HCT116 (cell line): ENCODE measurements around the gene FMO5. TPM values are rescaled to one million over a fixed set of nuclear protein-coding genes. Genes with fewer than 3 reads are reported as not detected.

Source experiments
- ATAC-seq: fragments of 200-7000 bp; cut with Tn5 transposase; 2 replicates; pipeline ENCODE4 v1.9.1; 2020; ENCODE audit warnings: mild to moderate bottlenecking, moderate library complexity
- BruUV-seq: library from RNA; stranded (reverse); fragments of 400-500 nt; replicated peaks from 2 replicates; lab custom pipeline; 2021; lab: Mats Ljungman, UMichigan
- CTCF ChIA-PET: fragments of 300-600 bp; sonication (Branson Sonifier 250); formaldehyde crosslinking; loops from one replicate; lab custom pipeline; 2021; ENCODE audit warnings: antibody characterized with exemption; lab: Charles Lee
- POLR2A ChIA-PET: fragments of 300-600, 350-600 bp; sonication (Branson Sonifier 250); formaldehyde crosslinking; loops from one replicate; lab custom pipeline; 2021; ENCODE audit warnings: antibody characterized with exemption; lab: Charles Lee
- RAD21 ChIA-PET, 2 experiments: fragments of 300-600 bp; sonication (Branson Sonifier 250); formaldehyde crosslinking; loops; one replicate each; lab custom pipeline; 2023; ENCODE audit warnings: low total read pairs in 2 of 2; ENCODE audit not compliant: uncharacterized antibody in 2 of 2, unreplicated experiment in 2 of 2, low non-redundant PET in 1 of 2; lab: Charles Lee
- DNase-seq: peaks from one replicate; pipeline ENCODE4 v3.0.0-alpha.2; 2010; ENCODE audit warnings: low read depth, low spot score
- H2AFZ ChIP-seq: fragments of 200-600 bp; shearing (Covaris generic), sonication (generic); 2 replicates; pipeline ENCODE4 v1.6.1; 2017; ENCODE audit warnings: low read depth, mixed run types, mixed read lengths, antibody characterized with exemption, low read length; ENCODE audit not compliant: poor library complexity, severe bottlenecking
- H3K27ac ChIP-seq: 2 replicates; pipeline ENCODE4 v1.5.1; 2012; ENCODE audit warnings: low read depth, low read length
- H3K27me3 ChIP-seq: fragments of 200-600 bp; sonication (generic); 2 replicates; pipeline ENCODE4 v1.6.1; 2016; ENCODE audit warnings: mixed run types, low read length, mixed read lengths; ENCODE audit not compliant: insufficient read depth
- H3K36me3 ChIP-seq, 2 experiments: fragments of 200-500 bp in 1 of 2; fragments of 200-600 bp in 1 of 2; sonication (Bioruptor generic) in 1 of 2; sonication (generic) in 1 of 2; 2 replicates each; pipeline versions ENCODE4 v1.5.1 to v1.6.1; 2014 to 2016; ENCODE audit warnings: low read length in 2 of 2, inconsistent platforms in 1 of 2, mixed read lengths in 1 of 2, mixed run types in 1 of 2; ENCODE audit not compliant: insufficient read depth in 2 of 2, control insufficient read depth in 1 of 2
- H3K4me1 ChIP-seq, 2 experiments: fragments of 200-600 bp in 1 of 2; sonication (generic) in 1 of 2; 2 replicates each; pipeline versions ENCODE4 v1.5.1 to v1.6.1; 2012 to 2017; ENCODE audit warnings: low read length in 2 of 2, inconsistent platforms in 1 of 2, mild to moderate bottlenecking in 1 of 2, mixed read lengths in 1 of 2, mixed run types in 1 of 2, moderate library complexity in 1 of 2; ENCODE audit not compliant: insufficient read depth in 2 of 2, control insufficient read depth in 1 of 2
- H3K4me2 ChIP-seq: fragments of 200-600 bp; sonication (generic); 2 replicates; pipeline ENCODE4 v1.6.1; 2017; ENCODE audit warnings: mixed run types, low read length, mixed read lengths
- H3K4me3 ChIP-seq, 2 experiments: fragments of 200-600 bp in 1 of 2; sonication (generic) in 1 of 2; replicated peaks in 1 of 2; 2 replicates each; pipeline ENCODE4 v1.5.1; 2011 to 2016; ENCODE audit warnings: low read length in 2 of 2, control low read depth in 1 of 2, low read depth in 1 of 2, mild to moderate bottlenecking in 1 of 2, mixed read lengths in 1 of 2, mixed run types in 1 of 2
- H3K79me2 ChIP-seq: fragments of 200-600 bp; sonication (generic); 2 replicates; pipeline ENCODE4 v1.6.1; 2017; ENCODE audit warnings: mild to moderate bottlenecking, mixed run types, low read length, moderate library complexity, mixed read lengths; ENCODE audit not compliant: insufficient read depth
- H3K9ac ChIP-seq: fragments of 200-600 bp; sonication (generic); 2 replicates; pipeline ENCODE4 v1.6.1; 2016; ENCODE audit warnings: low read length, mixed read lengths
- H3K9me2 ChIP-seq: fragments of 200-600 bp; sonication (generic), shearing (Covaris generic); 2 replicates; pipeline ENCODE4 v1.6.1; 2017; ENCODE audit warnings: mixed run types, mild to moderate bottlenecking, moderate library complexity; ENCODE audit not compliant: insufficient read depth
- H3K9me3 ChIP-seq, 2 experiments: fragments of 200-500 bp in 1 of 2; fragments of 200-600 bp in 1 of 2; sonication (Bioruptor generic) in 1 of 2; sonication (generic) in 1 of 2; 2 replicates each; pipeline ENCODE4 v1.6.1; 2014 to 2017; ENCODE audit warnings: low read length in 2 of 2, mixed read lengths in 2 of 2, inconsistent platforms in 1 of 2, low read depth in 1 of 2, mild to moderate bottlenecking in 1 of 2, mixed run types in 1 of 2, moderate library complexity in 1 of 2; ENCODE audit not compliant: control insufficient read depth in 1 of 2, insufficient read depth in 1 of 2
- H4K20me1 ChIP-seq: fragments of 200-600 bp; sonication (generic), shearing (Covaris generic); 2 replicates; pipeline ENCODE4 v1.6.1; 2017; ENCODE audit warnings: mixed run types, mild to moderate bottlenecking, moderate library complexity; ENCODE audit not compliant: insufficient read depth
- CBX3 ChIP-seq: IDR thresholded peaks from 2 replicates; pipeline ENCODE4 v1.6.1; 2012; ENCODE audit warnings: low read depth
- CEBPB ChIP-seq: IDR thresholded peaks from 2 replicates; pipeline ENCODE4 v1.6.1; 2012; ENCODE audit warnings: low read depth
- EGR1 ChIP-seq: IDR thresholded peaks from 2 replicates; pipeline ENCODE4 v1.6.1; 2012; ENCODE audit warnings: low read depth
- JUND ChIP-seq: IDR thresholded peaks from 2 replicates; pipeline ENCODE4 v1.6.1; 2012
- RAD21 ChIP-seq: IDR thresholded peaks from 2 replicates; pipeline ENCODE4 v1.6.1; 2012; ENCODE audit warnings: low read depth, mild to moderate bottlenecking
- SIN3A ChIP-seq: IDR thresholded peaks from 2 replicates; pipeline ENCODE4 v1.6.1; 2012; ENCODE audit warnings: low read depth
- SP1 ChIP-seq: IDR thresholded peaks from 2 replicates; pipeline ENCODE4 v1.6.1; 2012; ENCODE audit warnings: low read depth
- SRF ChIP-seq: IDR thresholded peaks from 2 replicates; pipeline ENCODE4 v1.6.1; 2012; ENCODE audit warnings: low read depth
- TCF7L2 ChIP-seq: IDR thresholded peaks from 2 replicates; pipeline ENCODE4 v1.7.0; 2011; ENCODE audit warnings: borderline replicate concordance, inconsistent platforms; ENCODE audit not compliant: insufficient read depth, insufficient read length; ENCODE audit errors: extremely low read depth
- YY1 ChIP-seq: IDR thresholded peaks from 2 replicates; pipeline ENCODE4 v1.6.1; 2011; ENCODE audit warnings: low read length, low read depth, moderate library complexity, mild to moderate bottlenecking; ENCODE audit not compliant: insufficient replicate concordance; ENCODE audit errors: extremely low read depth
- ZFX ChIP-seq: fragments of 450-650 bp; IDR thresholded peaks from 2 replicates; pipeline ENCODE4 v1.6.1; 2017
- ZNF274 ChIP-seq: fragments of 200-500 bp; sonication (Bioruptor generic); IDR thresholded peaks from 2 replicates; pipeline ENCODE4 v1.6.1; 2014; ENCODE audit warnings: mild to moderate bottlenecking, low read depth, low read length, inconsistent platforms
- intact Hi-C: fragments of 100-400 bp; cut with micrococcal nuclease; formaldehyde crosslinking; loops from 2 replicates; pipeline ENCODE4 v1.10.0; 2022
- total RNA-seq: library from RNA; stranded (reverse); gene quantifications from one replicate; pipeline ENCODE4 v1.2.1, GENCODE V29; 2021; ENCODE audit not compliant: unreplicated experiment
- TF ChIP-seq, protein P1 (sequence below): IDR thresholded peaks from 2 replicates; pipeline ENCODE4 v1.6.1; 2012
- TF ChIP-seq, protein P2 (sequence below), 3 experiments: fragments of 200-600 bp in 1 of 3; sonication (generic) in 1 of 3; IDR thresholded peaks in 2 of 3; conservative IDR thresholded peaks in 1 of 3; 2 replicates each; pipeline ENCODE4 v1.5.1; 2012 to 2017; ENCODE audit warnings: low read depth in 2 of 3, low read length in 2 of 3, antibody characterized with exemption in 1 of 3, borderline replicate concordance in 1 of 3, control low read depth in 1 of 3, mild to moderate bottlenecking in 1 of 3, mixed read lengths in 1 of 3, mixed run types in 1 of 3, moderate library complexity in 1 of 3; ENCODE audit not compliant: insufficient read depth in 1 of 3
- TF ChIP-seq, protein P3 (sequence below): IDR thresholded peaks from 2 replicates; pipeline ENCODE4 v1.6.1; 2011; ENCODE audit warnings: mild to moderate bottlenecking, low read length, moderate library complexity; ENCODE audit not compliant: insufficient replicate concordance; ENCODE audit errors: extremely low read depth
- TF ChIP-seq, protein P4 (sequence below): IDR thresholded peaks from 2 replicates; pipeline ENCODE4 v1.6.1; 2012

The FMO5 gene
- total RNA-seq, 1 experiment from 2014 or later = 0.27 TPM

DNA sequence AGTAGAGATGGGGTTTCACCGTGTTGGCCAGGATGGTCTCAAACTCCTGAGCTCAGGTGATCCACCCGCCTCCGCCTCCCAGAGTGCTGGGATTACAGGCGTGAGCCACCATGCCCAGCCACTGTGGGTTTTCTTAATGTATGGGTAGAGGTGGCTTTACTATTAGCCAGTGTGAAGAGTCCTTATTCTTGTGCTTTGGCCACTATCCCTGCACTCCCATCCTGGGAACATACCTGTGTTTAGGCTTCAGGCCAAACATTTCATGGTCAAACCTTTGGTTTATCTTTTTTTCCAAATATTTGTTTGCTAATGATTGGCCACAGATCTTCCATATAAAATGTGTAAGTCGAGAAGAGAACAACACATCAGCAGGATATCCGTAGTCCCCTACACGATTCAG lies 16.5 kb downstream of the FMO5 start:
- H4K20me1 ChIP-seq = no peaks in the 10 kb centered on the region
- no peak for ATAC-seq
- ChIA-PET CTCF (no interaction called here), POLR2A (no interaction called here), RAD21 (no interaction called here)
- H3K9me2 ChIP-seq = no peaks in the 10 kb centered on the region
- no peak for DNase-seq
- H3K79me2 ChIP-seq = no peaks in the 10 kb centered on the region
- H3K9me3 ChIP-seq = no peaks in the 10 kb centered on the region
- H3K9ac ChIP-seq = no peak overlapping the region
- no peak overlapping the region for H3K27ac ChIP-seq
- intact Hi-C loops = no loop called here
- BruUV-seq = no TSS peak
- no peaks in the 10 kb centered on the region for H3K4me1 ChIP-seq
- TF ChIP-seq, protein P1, sequence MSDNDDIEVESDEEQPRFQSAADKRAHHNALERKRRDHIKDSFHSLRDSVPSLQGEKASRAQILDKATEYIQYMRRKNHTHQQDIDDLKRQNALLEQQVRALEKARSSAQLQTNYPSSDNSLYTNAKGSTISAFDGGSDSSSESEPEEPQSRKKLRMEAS = no peak
- TF ChIP-seq YY1 (no peak), JUND (no peak), ZFX (no peak), EGR1 (no peak)
- H2AFZ ChIP-seq = no peak overlapping the region
- H3K36me3 ChIP-seq = no peaks in the 10 kb centered on the region
- no peak overlapping the region for H3K4me3 ChIP-seq
- no peak overlapping the region for H3K4me2 ChIP-seq
- H3K27me3 ChIP-seq = no peaks in the 10 kb centered on the region

DNA sequence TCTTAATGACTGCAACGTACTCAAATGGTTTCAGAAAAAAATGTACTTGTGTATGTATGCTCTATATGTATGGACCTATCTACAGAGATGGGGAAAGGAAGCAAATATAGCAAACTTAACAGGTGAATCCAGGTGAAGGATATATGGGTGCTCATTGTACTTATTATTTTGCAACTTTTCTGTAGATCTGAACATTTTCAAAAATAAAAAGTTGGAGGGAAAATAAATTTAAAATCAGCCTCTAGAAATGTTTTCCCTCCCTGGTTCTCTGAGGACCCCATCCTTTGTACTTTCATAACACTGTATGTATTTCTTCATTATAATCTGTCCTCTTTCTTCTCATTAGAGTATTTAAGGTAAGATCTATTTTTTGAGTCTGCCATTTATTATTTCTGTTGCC lies 17.9 kb downstream of the FMO5 start:
- ATAC-seq (no peak), DNase-seq (no peak)
- POLR2A ChIA-PET = no interaction called here
- TF ChIP-seq SP1 = no peak
- TF ChIP-seq, protein P2, sequence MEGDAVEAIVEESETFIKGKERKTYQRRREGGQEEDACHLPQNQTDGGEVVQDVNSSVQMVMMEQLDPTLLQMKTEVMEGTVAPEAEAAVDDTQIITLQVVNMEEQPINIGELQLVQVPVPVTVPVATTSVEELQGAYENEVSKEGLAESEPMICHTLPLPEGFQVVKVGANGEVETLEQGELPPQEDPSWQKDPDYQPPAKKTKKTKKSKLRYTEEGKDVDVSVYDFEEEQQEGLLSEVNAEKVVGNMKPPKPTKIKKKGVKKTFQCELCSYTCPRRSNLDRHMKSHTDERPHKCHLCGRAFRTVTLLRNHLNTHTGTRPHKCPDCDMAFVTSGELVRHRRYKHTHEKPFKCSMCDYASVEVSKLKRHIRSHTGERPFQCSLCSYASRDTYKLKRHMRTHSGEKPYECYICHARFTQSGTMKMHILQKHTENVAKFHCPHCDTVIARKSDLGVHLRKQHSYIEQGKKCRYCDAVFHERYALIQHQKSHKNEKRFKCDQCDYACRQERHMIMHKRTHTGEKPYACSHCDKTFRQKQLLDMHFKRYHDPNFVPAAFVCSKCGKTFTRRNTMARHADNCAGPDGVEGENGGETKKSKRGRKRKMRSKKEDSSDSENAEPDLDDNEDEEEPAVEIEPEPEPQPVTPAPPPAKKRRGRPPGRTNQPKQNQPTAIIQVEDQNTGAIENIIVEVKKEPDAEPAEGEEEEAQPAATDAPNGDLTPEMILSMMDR (IDR thresholded peaks at IDR 0.05 in 2 of 3, conservative IDR thresholded peaks at IDR 0.05 in 1 of 3; ENCODE audit: borderline replicate concordance in 1 of 3, insufficient read depth in 1 of 3, low read depth in 2 of 3, low read length in 2 of 3) = no peak
- TF ChIP-seq CEBPB = no peak
- TF ChIP-seq, protein P3, sequence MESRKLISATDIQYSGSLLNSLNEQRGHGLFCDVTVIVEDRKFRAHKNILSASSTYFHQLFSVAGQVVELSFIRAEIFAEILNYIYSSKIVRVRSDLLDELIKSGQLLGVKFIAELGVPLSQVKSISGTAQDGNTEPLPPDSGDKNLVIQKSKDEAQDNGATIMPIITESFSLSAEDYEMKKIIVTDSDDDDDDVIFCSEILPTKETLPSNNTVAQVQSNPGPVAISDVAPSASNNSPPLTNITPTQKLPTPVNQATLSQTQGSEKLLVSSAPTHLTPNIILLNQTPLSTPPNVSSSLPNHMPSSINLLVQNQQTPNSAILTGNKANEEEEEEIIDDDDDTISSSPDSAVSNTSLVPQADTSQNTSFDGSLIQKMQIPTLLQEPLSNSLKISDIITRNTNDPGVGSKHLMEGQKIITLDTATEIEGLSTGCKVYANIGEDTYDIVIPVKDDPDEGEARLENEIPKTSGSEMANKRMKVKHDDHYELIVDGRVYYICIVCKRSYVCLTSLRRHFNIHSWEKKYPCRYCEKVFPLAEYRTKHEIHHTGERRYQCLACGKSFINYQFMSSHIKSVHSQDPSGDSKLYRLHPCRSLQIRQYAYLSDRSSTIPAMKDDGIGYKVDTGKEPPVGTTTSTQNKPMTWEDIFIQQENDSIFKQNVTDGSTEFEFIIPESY = no peak
- no peak for TF ChIP-seq SRF
- TF ChIP-seq SIN3A = no peak
- TF ChIP-seq JUND = no peak
- TF ChIP-seq CBX3 = no peak
- TF ChIP-seq, protein P4, sequence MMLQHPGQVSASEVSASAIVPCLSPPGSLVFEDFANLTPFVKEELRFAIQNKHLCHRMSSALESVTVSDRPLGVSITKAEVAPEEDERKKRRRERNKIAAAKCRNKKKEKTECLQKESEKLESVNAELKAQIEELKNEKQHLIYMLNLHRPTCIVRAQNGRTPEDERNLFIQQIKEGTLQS = no peak
- TF ChIP-seq TCF7L2 = no peak
- no peak for TF ChIP-seq RAD21
- no peak for TF ChIP-seq ZFX
- TF ChIP-seq ZNF274 = no peak
- no peak overlapping the region for H3K9ac ChIP-seq
- no TSS peak for BruUV-seq
- no peak overlapping the region for H3K4me3 ChIP-seq
- no peaks in the 10 kb centered on the region for H4K20me1 ChIP-seq
- H3K27me3 ChIP-seq = no peaks in the 10 kb centered on the region
- no peak overlapping the region for H3K4me2 ChIP-seq
- H3K9me3 ChIP-seq = no peaks in the 10 kb centered on the region
- H3K27ac ChIP-seq = no peak overlapping the region
- RAD21 ChIA-PET = no interaction called here
- H3K79me2 ChIP-seq = no peaks in the 10 kb centered on the region
- intact Hi-C loops = no loop called here
- H3K36me3 ChIP-seq = no peaks in the 10 kb centered on the region
- H2AFZ ChIP-seq = no peak overlapping the region
- H3K9me2 ChIP-seq = no peaks in the 10 kb centered on the region
- H3K4me1 ChIP-seq = no peaks in the 10 kb centered on the region
- CTCF ChIA-PET = no interaction called here
